K562 (cell line): Measurements from ENCODE around the gene FCHO1. TPM values are rescaled to one million over a fixed set of nuclear protein-coding genes. Genes with fewer than 3 reads are reported as not detected.

ENCODE experiments used
- ARID2 ChIP-seq: fragments of 450-650 bp; IDR thresholded peaks from 2 replicates; pipeline ENCODE4 v1.6.1; 2017; ENCODE audit warnings: antibody characterized with exemption, mild to moderate bottlenecking
- CC2D1A ChIP-seq: fragments of 450-650 bp; IDR thresholded peaks from 2 replicates; pipeline ENCODE4 v1.6.1; 2017; ENCODE audit warnings: mild to moderate bottlenecking
- CEBPG ChIP-seq, 3 experiments: fragments of 200-800 bp in 1 of 3; sonication (Bioruptor generic) in 1 of 3; sonication (generic) in 1 of 3; formaldehyde crosslinking in 1 of 3; IDR thresholded peaks in 2 of 3; conservative IDR thresholded peaks in 1 of 3; 2 replicates each; pipeline versions ENCODE4 v1.6.1 to v1.8.0; 2016 to 2022; ENCODE audit warnings: missing compliant biosample characterization in 2 of 3, missing genetic modification characterization in 2 of 3, mild to moderate bottlenecking in 1 of 3, missing genetic modification reagents in 1 of 3
- DIDO1 ChIP-seq: fragments of 450-650 bp; IDR thresholded peaks from 2 replicates; pipeline ENCODE4 v1.6.1; 2016; ENCODE audit warnings: low read depth, missing biosample characterization, missing genetic modification characterization
- EZH2 ChIP-seq: IDR thresholded peaks from 2 replicates; pipeline ENCODE4 v1.6.1; 2012; ENCODE audit warnings: low read depth, mild to moderate bottlenecking, inconsistent platforms, low read length, borderline replicate concordance
- FOXJ2 ChIP-seq: fragments of 200-800 bp; sonication (Bioruptor generic); IDR thresholded peaks from 2 replicates; pipeline ENCODE4 v1.6.1; 2016; ENCODE audit warnings: missing genetic modification characterization, missing compliant biosample characterization
- JUN ChIP-seq, 2 experiments: sonication (generic) in 1 of 2; formaldehyde crosslinking in 1 of 2; IDR thresholded peaks; 2 replicates each; pipeline versions ENCODE4 v1.6.1 to v1.8.0; 2012 to 2022; ENCODE audit warnings: borderline replicate concordance in 2 of 2, mild to moderate bottlenecking in 2 of 2, improper control_type of control experiment in 1 of 2, low read depth in 1 of 2, low read length in 1 of 2, missing genetic modification reagents in 1 of 2
- MEF2A ChIP-seq: IDR thresholded peaks from 2 replicates; pipeline ENCODE4 v1.6.1; 2011; ENCODE audit warnings: low read depth, mild to moderate bottlenecking, low read length, moderate library complexity; ENCODE audit not compliant: control insufficient read depth
- MYNN ChIP-seq, 2 experiments: sonication (generic); formaldehyde crosslinking in 1 of 2; IDR thresholded peaks; 2 replicates each; pipeline versions ENCODE4 v1.5.0 to v1.6.1; 2016 to 2020; ENCODE audit warnings: antibody characterized with exemption in 1 of 2, missing genetic modification reagents in 1 of 2
- RFX7 ChIP-seq: fragments of 250-450 bp; sonication (Bioruptor Pico); IDR thresholded peaks from 2 replicates; pipeline ENCODE4 v1.5.1; 2021; ENCODE audit warnings: mild to moderate bottlenecking
- TAF9B ChIP-seq: fragments of 450-650 bp; IDR thresholded peaks from 2 replicates; pipeline ENCODE4 v1.6.1; 2018; ENCODE audit warnings: mild to moderate bottlenecking; ENCODE audit not compliant: partially characterized antibody
- TBL1XR1 ChIP-seq, 2 experiments: IDR thresholded peaks; 2 replicates each; pipeline ENCODE4 v1.6.1; 2012; ENCODE audit warnings: improper control_type of control experiment in 2 of 2, low read length in 2 of 2, mild to moderate bottlenecking in 1 of 2
- TBP ChIP-seq: optimal IDR thresholded peaks from 2 replicates; pipeline ENCODE3; 2011; ENCODE audit warnings: low read depth, low read length, improper control_type of control experiment
- WHSC1 ChIP-seq: IDR thresholded peaks from one replicate; pipeline ENCODE4 v1.6.1; 2012; ENCODE audit warnings: low read length, control low read depth, inconsistent platforms
- YBX1 ChIP-seq: fragments of 450-650 bp; IDR thresholded peaks from 2 replicates; pipeline ENCODE4 v1.7.1; 2016; ENCODE audit warnings: mild to moderate bottlenecking
- ZFP36 ChIP-seq: fragments of 150-350 bp; IDR thresholded peaks from 2 replicates; pipeline ENCODE4 v1.6.1; 2018; ENCODE audit warnings: low read length, low read depth; ENCODE audit not compliant: partially characterized antibody
- ZNF23 ChIP-seq: fragments of 250-450 bp; sonication (Bioruptor Pico); IDR thresholded peaks from 2 replicates; pipeline ENCODE4 v1.4.0; 2020; ENCODE audit warnings: mild to moderate bottlenecking
- ZNF408 ChIP-seq: fragments of 250-450 bp; sonication (Bioruptor Pico); IDR thresholded peaks from 2 replicates; pipeline ENCODE4 v1.4.0; 2020; ENCODE audit warnings: low read depth, mild to moderate bottlenecking, moderate library complexity
- ZNF707 ChIP-seq: fragments of 250-450 bp; sonication (Bioruptor Pico); conservative IDR thresholded peaks from 2 replicates; pipeline ENCODE4 v1.8.0; 2022; ENCODE audit warnings: inconsistent platforms, mild to moderate bottlenecking, moderate library complexity
- ZSCAN32 ChIP-seq: fragments of 450-650 bp; formaldehyde crosslinking; IDR thresholded peaks from 2 replicates; pipeline ENCODE4 v1.4.0; 2020; ENCODE audit warnings: mild to moderate bottlenecking, moderate library complexity
- polyA plus RNA-seq, 8 experiments: library from polyadenylated mRNA; depleted of rRNA in 4 of 8; stranded (reverse) in 5 of 8; unstranded in 3 of 8; fragments of >200 nt; fragmentation: Nextera tagmentation in 2 of 8; fragmentation: Illumina TruSeq in 1 of 8; extraction: Ambion mirVana in 2 of 8; extraction: Trizol in 1 of 8; gene quantifications; 2 replicates each; pipeline versions ENCODE4 v1.2.1 to v1.2.3, GENCODE V29; 2011 to 2014; ENCODE audit warnings: inconsistent platforms in 1 of 8, missing spikeins in 1 of 8
- total RNA-seq, 7 experiments: library from RNA; depleted of rRNA in 6 of 7; stranded (reverse); fragments of >200 nt in 6 of 7; fragmentation: Illumina TruSeq in 2 of 7; extraction: Trizol in 2 of 7; gene quantifications; 2 replicates each; pipeline versions ENCODE4 v1.2.1 to v1.2.3, GENCODE V29; 2011 to 2021; ENCODE audit warnings: low replicate concordance in 1 of 7
- TF ChIP-seq, protein P1 (sequence below): fragments of 250-450 bp; sonication (Bioruptor Pico); IDR thresholded peaks from 2 replicates; pipeline ENCODE4 v1.8.0; 2022; ENCODE audit warnings: moderate library complexity, mild to moderate bottlenecking, inconsistent platforms
- TF ChIP-seq, protein P2 (sequence below): fragments of 450-650 bp; conservative IDR thresholded peaks from 2 replicates; pipeline ENCODE4 v1.6.1; 2016; ENCODE audit warnings: missing genetic modification characterization, low read depth, mild to moderate bottlenecking, missing compliant biosample characterization, moderate library complexity
- TF ChIP-seq, protein P3 (sequence below), 2 experiments: fragments of 450-650 bp in 1 of 2; sonication (generic) in 1 of 2; formaldehyde crosslinking; conservative IDR thresholded peaks; 2 replicates each; pipeline versions ENCODE4 v1.4.0 to v1.8.1; 2020 to 2022; ENCODE audit warnings: mild to moderate bottlenecking in 1 of 2, missing genetic modification reagents in 1 of 2
- TF ChIP-seq, protein P4 (sequence below): IDR thresholded peaks from 2 replicates; pipeline ENCODE4 v1.6.1; 2012; ENCODE audit warnings: low read depth, low read length, improper control_type of control experiment, borderline replicate concordance

The FCHO1 gene
- total and polyA plus RNA-seq, 9 of the 15 experiments (the other 6 are each of a cell fraction or from before 2014, with no cell fraction given): 0.21 to 58.9 (median 18.3) TPM

DNA sequence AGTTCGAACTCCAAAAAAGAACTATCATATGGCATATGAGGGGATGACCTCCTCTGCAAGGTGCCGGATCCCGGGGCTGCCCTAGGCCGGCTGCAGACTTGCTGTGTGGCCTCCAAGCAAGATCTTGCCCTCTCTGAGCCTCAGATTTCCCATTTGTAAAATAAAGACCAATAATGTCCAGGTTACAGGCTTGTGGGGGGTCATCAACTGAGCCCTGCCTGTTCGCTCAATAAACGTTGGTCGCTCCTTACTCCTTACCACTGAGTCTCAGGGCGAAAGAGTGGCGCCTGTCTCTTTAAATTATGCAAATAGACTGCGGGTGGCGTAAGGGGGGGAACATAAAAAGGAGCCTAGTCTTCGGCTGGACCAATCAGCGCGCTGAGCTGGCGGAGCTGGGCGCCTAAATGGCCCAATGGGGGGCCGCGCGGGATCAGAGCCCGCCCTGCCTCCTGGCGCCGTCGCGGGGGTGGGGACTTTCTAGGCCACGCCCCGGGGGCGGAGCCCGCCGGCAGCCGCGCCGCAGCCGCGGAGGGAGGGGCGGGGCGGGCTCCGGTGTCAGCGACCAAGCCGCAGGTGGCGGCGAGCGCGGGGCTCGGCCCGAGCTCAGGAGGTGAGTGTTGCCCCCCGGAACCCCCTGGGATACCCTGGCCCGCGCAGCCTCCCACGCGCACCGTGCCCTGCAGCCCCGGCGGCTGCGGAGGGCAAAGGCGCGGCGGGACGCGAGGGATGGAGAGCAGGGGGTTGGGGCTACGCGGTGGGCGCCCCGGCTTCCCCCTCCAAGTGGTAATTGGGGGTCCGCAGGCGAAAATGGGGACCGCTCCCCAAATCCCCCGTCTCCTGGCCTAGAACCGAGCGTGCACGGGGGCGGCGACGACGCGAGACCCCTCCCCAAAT lies 3.8 kb upstream of the FCHO1 start (continued):
- TF ChIP-seq CEBPG (CRISPR knock-in tag; IDR thresholded peaks at IDR 0.05): no peak
- TF ChIP-seq CEBPG (tag; conservative IDR thresholded peaks at IDR 0.05 in 1 of 2, IDR thresholded peaks at IDR 0.05 in 1 of 2): no peak
- TF ChIP-seq FOXJ2 (tag): no peak
- peak; percentile 96 for TF ChIP-seq ZFP36
- TF ChIP-seq, protein P1, sequence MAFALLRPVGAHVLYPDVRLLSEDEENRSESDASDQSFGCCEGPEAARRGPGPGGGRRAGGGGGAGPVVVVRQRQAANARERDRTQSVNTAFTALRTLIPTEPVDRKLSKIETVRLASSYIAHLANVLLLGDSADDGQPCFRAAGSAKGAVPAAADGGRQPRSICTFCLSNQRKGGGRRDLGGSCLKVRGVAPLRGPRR (CRISPR knock-in tag): no peak
- no peak for TF ChIP-seq TBP
- no peak for TF ChIP-seq WHSC1
- peak; percentile 63; the same call in 1 of the 2 replicates for TF ChIP-seq CC2D1A
- no peak for TF ChIP-seq ZNF408
- no peak for TF ChIP-seq TBL1XR1 (IDR thresholded peaks at IDR 0.05; ENCODE audit: low read length in 2 of 2)
- no peak for TF ChIP-seq ARID2
- TF ChIP-seq MEF2A: no peak
- TF ChIP-seq, protein P2, sequence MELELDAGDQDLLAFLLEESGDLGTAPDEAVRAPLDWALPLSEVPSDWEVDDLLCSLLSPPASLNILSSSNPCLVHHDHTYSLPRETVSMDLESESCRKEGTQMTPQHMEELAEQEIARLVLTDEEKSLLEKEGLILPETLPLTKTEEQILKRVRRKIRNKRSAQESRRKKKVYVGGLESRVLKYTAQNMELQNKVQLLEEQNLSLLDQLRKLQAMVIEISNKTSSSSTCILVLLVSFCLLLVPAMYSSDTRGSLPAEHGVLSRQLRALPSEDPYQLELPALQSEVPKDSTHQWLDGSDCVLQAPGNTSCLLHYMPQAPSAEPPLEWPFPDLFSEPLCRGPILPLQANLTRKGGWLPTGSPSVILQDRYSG (tag): no peak
- TF ChIP-seq YBX1: no peak
- no peak for TF ChIP-seq JUN (IDR thresholded peaks at IDR 0.05; ENCODE audit: borderline replicate concordance, low read depth, low read length)
- 0 out of 2 replicates have a peak, but pooled peaks have one; percentile 39 for TF ChIP-seq JUN (CRISPR knock-in tag; IDR thresholded peaks at IDR 0.05; ENCODE audit: borderline replicate concordance)
- TF ChIP-seq TAF9B: no peak
- TF ChIP-seq EZH2: no peak
- no peak for TF ChIP-seq ZNF23 (CRISPR knock-in tag)
- no peak for TF ChIP-seq ZNF707 (CRISPR knock-in tag)
- no peak for TF ChIP-seq DIDO1 (tag)
- no peak for TF ChIP-seq MYNN (IDR thresholded peaks at IDR 0.05)
- no peak for TF ChIP-seq MYNN (CRISPR knock-in tag; IDR thresholded peaks at IDR 0.05)
- TF ChIP-seq, protein P3, sequence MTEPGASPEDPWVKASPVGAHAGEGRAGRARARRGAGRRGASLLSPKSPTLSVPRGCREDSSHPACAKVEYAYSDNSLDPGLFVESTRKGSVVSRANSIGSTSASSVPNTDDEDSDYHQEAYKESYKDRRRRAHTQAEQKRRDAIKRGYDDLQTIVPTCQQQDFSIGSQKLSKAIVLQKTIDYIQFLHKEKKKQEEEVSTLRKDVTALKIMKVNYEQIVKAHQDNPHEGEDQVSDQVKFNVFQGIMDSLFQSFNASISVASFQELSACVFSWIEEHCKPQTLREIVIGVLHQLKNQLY (CRISPR knock-in tag; conservative IDR thresholded peaks at IDR 0.05): no peak
- no peak for TF ChIP-seq ZSCAN32 (CRISPR knock-in tag)
- TF ChIP-seq, protein P4, sequence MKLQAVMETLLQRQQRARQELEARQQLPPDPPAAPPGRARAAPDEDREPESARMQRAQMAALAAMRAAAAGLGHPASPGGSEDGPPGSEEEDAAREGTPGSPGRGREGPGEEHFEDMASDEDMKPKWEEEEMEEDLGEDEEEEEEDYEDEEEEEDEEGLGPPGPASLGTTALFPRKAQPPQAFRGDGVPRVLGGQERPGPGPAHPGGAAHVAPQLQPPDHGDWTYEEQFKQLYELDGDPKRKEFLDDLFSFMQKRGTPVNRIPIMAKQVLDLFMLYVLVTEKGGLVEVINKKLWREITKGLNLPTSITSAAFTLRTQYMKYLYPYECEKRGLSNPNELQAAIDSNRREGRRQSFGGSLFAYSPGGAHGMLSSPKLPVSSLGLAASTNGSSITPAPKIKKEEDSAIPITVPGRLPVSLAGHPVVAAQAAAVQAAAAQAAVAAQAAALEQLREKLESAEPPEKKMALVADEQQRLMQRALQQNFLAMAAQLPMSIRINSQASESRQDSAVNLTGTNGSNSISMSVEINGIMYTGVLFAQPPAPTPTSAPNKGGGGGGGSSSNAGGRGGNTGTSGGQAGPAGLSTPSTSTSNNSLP: no peak
- no peak for TF ChIP-seq RFX7
